Duodenal mucosa (tissue), 2 donors: ENCODE results near the gene KIF3B.
"Not testable (repeated sequence)": the region's sequence is repeated elsewhere in the genome, so short reads cannot be mapped to it uniquely, and the experiment has no call there.

Experiments
- H3K27ac ChIP-seq: one replicate; pipeline ENCODE4 v1.7.0; 2013; ENCODE audit warnings: low read depth, low read length
- H3K27me3 ChIP-seq, 2 donors: one replicate each; pipeline ENCODE4 v1.7.0; 2013; ENCODE audit warnings: low read length in 2 of 2, control low read depth in 1 of 2; ENCODE audit not compliant: insufficient read depth in 2 of 2, control insufficient read depth in 1 of 2
- H3K36me3 ChIP-seq, 2 donors: one replicate each; pipeline ENCODE4 v1.7.0; 2013; ENCODE audit warnings: low read length in 2 of 2, control low read depth in 1 of 2; ENCODE audit not compliant: insufficient read depth in 2 of 2, control insufficient read depth in 1 of 2
- H3K4me1 ChIP-seq, 2 donors: one replicate each; pipeline ENCODE4 v1.7.0; 2013; ENCODE audit warnings: low read length in 2 of 2, control low read depth in 1 of 2; ENCODE audit not compliant: insufficient read depth in 2 of 2, control insufficient read depth in 1 of 2
- H3K4me3 ChIP-seq, 2 donors: one replicate each; pipeline ENCODE4 v1.7.0; 2013; ENCODE audit warnings: low read length in 2 of 2, low read depth in 1 of 2
- H3K9ac ChIP-seq, 2 donors: one replicate each; pipeline ENCODE4 v1.7.0; 2013; ENCODE audit warnings: low read length in 2 of 2, low read depth in 1 of 2
- H3K9me3 ChIP-seq, 2 donors: one replicate each; pipeline ENCODE4 v1.7.0; 2013; ENCODE audit warnings: low read length in 2 of 2, control low read depth in 1 of 2; ENCODE audit not compliant: control insufficient read depth in 1 of 2

The KIF3B gene

DNA sequence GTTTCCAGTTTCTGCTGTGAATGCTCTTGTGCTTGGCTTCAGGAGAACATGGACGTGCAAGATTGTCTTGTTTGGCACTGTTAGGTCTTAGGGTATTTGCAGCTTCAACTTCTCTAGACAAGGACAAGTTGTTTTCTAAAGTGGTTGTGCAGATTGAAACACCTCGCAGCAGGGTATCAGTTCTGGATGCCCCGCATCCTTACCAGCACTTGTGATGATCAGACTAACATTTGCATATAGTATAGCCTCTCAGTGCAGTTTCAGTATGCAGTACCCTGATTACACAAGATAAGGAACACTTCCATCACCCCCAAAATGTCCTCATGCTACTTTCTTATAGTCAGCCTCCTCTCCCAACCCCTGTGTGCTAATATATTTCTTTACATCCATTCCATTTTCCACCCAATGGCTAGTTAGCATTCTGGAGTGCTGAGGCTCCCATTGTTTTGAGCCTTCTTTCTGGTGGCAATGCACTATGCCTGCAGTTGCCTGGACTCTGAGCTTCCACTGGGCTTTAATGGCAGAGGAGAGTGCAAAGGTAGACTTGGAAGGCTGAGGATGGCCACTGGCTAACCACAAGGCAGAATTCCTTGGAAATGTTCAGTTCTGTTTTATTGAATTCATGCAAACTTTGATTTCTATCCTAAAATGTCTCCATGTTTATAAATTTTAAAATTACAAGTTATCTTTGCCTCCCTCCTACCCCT lies 35.4 kb downstream of the KIF3B start:
- no peak overlapping the region for H3K27ac ChIP-seq
- no peak overlapping the region for H3K4me3 ChIP-seq
- no peak overlapping the region for H3K9ac ChIP-seq
- H3K4me1 ChIP-seq = peaks cover 0 to 3% of the 10 kb centered on the region in 2 donors
- no peaks in the 10 kb centered on the region for H3K9me3 ChIP-seq
- H3K36me3 ChIP-seq = peaks cover 22 to 39% of the 10 kb centered on the region in 2 donors
- H3K27me3 ChIP-seq = no peaks in the 10 kb centered on the region

DNA sequence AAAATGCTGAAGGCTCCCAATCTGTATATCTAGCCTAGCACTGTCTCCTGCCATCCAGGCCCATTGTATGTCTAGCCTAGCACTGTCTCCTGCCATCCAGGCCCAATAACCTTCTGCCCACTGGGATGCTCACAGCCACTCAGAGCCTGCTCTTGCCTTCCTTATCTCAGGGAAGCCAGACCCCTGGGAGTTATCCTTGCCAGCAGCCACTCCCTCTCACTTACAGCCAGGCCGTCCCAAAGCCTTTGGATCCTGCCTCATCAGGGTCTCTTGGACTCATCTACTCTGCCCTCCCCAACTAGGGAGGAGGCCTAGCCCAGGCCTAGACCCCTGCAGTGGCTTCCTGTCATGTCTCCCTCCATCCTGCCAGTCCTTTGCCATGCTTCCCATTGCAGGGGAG lies 37.3 kb downstream of the KIF3B start:
- peaks cover 0 to 3% of the 10 kb centered on the region in 2 donors for H3K4me1 ChIP-seq
- no peaks in the 10 kb centered on the region for H3K27me3 ChIP-seq
- H3K27ac ChIP-seq = no peak overlapping the region
- H3K9ac ChIP-seq = no peak overlapping the region
- peaks cover 20 to 45% of the 10 kb centered on the region in 2 donors for H3K36me3 ChIP-seq
- H3K9me3 ChIP-seq = no peaks in the 10 kb centered on the region
- H3K4me3 ChIP-seq = no peak overlapping the region

DNA sequence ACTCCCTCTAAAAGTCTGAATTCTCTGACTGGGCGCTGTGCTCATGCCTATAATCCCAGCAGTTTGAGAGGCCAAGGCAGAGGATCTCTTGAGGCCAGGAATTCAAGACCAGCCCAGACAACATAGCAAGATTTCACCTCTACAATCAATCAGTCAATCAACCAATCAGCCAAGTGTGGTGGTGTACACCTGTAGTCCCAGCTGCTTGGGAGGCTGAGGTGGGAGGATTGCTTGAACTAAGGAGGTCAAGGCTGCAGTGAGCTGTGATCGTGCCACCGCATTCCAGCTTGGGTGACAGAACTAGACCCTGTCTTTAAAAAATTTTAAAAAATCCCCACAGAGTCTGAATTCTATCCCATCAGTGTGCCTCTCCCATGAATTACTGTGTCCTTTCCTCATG lies 37.9 kb downstream of the KIF3B start:
- no peak overlapping the region for H3K27ac ChIP-seq
- peaks cover 14 to 39% of the 10 kb centered on the region in 2 donors for H3K36me3 ChIP-seq
- no peaks in the 10 kb centered on the region for H3K27me3 ChIP-seq
- H3K4me1 ChIP-seq = peaks cover 0 to 3% of the 10 kb centered on the region in 2 donors
- no peak overlapping the region for H3K4me3 ChIP-seq
- no peak overlapping the region for H3K9ac ChIP-seq
- no peaks in the 10 kb centered on the region for H3K9me3 ChIP-seq

DNA sequence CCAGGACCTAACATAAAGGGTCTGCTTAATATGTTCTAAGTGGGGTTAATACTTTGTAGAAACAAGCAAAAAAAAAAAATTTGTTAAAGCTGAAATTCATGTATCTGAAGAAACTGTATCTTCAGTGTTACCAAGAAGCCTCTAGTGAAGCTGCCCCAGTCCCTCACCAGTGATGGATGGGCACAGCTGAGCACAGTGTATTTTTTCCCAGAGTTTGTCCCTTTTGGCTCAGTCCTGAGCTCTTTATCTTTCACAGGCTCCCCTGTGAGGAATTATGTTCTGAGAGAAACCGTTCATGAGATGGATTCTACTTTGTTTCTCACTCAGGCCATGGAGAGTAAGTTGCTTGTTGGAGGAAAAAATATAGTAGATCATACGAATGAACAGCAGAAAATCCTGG lies 38.4 kb downstream of the KIF3B start:
- peaks cover 10 to 34% of the 10 kb centered on the region in 2 donors for H3K36me3 ChIP-seq

DNA sequence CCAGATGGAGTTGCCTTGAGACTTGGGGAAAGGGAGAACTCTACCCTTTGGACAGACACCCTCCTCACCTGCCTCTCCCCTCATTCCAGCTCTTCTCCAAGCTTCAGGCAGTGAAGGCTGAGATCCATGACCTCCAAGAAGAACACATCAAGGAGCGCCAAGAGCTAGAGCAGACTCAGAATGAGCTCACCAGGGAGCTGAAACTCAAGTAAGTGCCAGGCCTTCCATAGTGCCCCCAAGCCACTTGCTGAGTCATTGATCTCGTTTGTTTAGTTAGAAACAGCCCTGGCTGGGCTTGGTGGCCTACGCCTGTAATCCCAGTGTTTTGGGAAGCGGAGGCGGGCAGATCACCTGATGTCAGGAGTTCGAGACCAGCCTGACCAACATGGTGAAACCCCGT lies 39.2 kb downstream of the KIF3B start:
- Histone ChIP-seq H3K4me1 (peaks cover 0 to 3% of the 10 kb centered on the region in 2 donors), H3K36me3 (peaks cover 10 to 32% of the 10 kb centered on the region in 2 donors), H3K27ac (no peak overlapping the region)

More for the DNA sequence above, 38.4 kb downstream of the KIF3B start:
- Histone ChIP-seq H3K9ac (no peak overlapping the region), H3K4me1 (peaks cover 0 to 3% of the 10 kb centered on the region in 2 donors), H3K27ac (no peak overlapping the region), H3K27me3 (no peaks in the 10 kb centered on the region), H3K9me3 (no peaks in the 10 kb centered on the region), H3K4me3 (no peak overlapping the region)

DNA sequence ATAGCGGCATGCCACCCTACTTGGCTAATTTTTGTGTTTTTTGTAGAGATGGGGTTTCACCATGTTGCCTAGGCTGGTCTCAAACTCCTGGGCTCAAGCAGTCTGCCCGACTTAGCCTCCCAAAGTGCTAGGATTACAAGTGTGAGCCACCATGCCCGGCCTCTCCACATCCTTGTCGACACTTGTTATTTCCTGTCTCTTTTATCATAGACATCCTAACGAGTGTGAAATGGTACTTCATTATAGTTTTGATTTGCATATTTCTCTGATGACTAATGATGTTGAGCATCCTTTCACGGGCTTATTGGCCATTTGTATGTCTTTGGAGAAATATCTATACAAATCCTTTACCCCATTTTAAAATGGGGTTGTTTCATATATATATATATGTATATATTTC lies 41.6 kb downstream of the KIF3B start:
- H3K9me3 ChIP-seq = no peaks in the 10 kb centered on the region
- H3K4me1 ChIP-seq = no peaks in the 10 kb centered on the region
- no peak overlapping the region for H3K27ac ChIP-seq
- H3K36me3 ChIP-seq = peaks cover 10 to 32% of the 10 kb centered on the region in 2 donors
- H3K27me3 ChIP-seq = no peaks in the 10 kb centered on the region
- H3K9ac ChIP-seq = no peak overlapping the region
- H3K4me3 ChIP-seq = no peak overlapping the region

More for the DNA sequence above, 39.2 kb downstream of the KIF3B start:
- no peaks in the 10 kb centered on the region for H3K27me3 ChIP-seq
- no peaks in the 10 kb centered on the region for H3K9me3 ChIP-seq
- H3K4me3 ChIP-seq = no peak overlapping the region
- no peak overlapping the region for H3K9ac ChIP-seq

DNA sequence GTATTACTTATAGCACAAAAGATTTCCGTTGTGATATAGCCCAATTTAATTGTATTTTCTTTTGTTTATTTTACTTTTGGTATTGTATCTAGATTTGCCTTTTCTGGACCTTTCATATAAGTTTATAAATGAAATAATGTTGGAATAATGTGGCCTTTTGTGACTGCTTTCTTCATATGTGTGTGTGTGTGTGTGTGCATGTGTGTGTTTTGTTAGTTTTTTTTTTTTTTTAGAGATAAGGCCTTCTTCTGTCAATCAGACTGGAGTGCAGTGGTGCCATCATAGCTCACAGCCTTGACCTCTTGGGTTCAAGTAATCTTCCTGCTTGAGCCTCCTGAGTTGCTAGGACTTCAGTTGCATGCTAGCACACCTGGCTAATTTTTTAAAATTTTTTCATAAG lies 42.9 kb downstream of the KIF3B start:
- no peak overlapping the region for H3K4me3 ChIP-seq
- no peaks in the 10 kb centered on the region for H3K27me3 ChIP-seq
- peaks cover 10 to 27% of the 10 kb centered on the region in 2 donors for H3K36me3 ChIP-seq
- no peaks in the 10 kb centered on the region for H3K9me3 ChIP-seq
- no peaks in the 10 kb centered on the region for H3K4me1 ChIP-seq
- H3K9ac ChIP-seq = no peak overlapping the region
- no peak overlapping the region for H3K27ac ChIP-seq

DNA sequence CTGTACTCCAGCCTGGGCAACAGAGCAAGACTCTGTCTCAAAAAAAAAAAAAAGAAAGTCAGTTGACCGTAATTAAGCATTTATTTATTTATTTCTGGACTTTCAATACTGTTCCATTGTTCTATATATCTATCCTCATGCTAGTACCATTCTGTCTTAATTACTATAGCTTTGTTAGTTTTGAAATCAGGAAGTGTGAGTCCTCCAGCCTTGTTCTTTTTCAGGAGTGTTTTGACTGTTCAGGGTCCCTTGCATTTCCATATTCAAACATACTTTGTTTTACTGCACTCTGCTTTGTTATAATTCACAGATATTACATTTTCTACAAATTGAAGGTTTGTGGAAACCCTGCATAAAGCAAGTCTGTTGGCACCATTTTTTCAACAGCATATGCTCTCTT lies 43.9 kb downstream of the KIF3B start:
- no peaks in the 10 kb centered on the region for H3K9me3 ChIP-seq
- H3K4me1 ChIP-seq = peaks cover 0 to 8% of the 10 kb centered on the region in 2 donors
- no peak overlapping the region for H3K27ac ChIP-seq
- H3K9ac ChIP-seq = no peak overlapping the region
- peaks cover 0 to 23% of the 10 kb centered on the region in 2 donors for H3K36me3 ChIP-seq
- no peak overlapping the region for H3K4me3 ChIP-seq
- H3K27me3 ChIP-seq = no peaks in the 10 kb centered on the region

DNA sequence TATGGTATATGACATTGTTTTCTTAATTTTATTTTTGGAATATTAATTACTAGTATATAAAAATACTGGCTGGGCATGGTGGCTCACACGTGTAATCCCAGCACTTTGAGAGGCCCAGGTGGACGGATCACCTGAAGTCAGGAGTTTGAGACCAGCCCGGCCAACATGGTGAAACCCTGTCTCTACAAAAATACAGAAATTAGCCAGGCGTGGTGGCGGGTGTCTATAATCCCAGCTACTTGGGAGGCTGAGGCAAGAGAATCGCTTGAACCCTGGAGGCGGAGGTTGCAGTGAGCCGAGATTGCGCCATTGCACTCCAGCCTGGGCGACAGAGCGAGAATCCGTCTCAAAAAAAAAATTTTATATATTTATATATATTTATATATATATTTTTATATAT lies 44.8 kb downstream of the KIF3B start:
- not testable (repeated sequence) for H3K4me1 ChIP-seq, H3K27me3 ChIP-seq, H3K4me3 ChIP-seq, H3K27ac ChIP-seq, H3K9ac ChIP-seq, H3K9me3 ChIP-seq
- H3K36me3 ChIP-seq = peaks cover 5 to 21% of the 10 kb centered on the region in 2 donors

DNA sequence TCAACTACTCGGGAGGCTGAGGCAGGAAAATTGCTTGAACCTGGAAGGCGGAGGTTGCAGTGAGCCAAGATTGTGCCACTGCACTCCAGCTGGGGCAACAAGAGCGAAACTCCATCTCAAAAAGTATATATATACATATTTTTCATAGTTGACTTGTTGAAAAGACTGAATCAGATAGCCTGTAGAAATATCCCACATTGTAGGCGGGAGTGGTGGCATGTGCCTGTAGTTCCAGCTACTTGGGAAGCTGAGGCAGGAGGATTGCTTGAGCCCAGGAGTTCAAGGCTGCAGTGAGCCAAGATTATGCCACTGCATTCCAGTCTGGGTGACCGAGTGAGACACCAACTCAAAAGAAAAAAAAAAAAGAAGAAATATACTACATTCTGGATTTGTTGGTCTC lies 46.3 kb downstream of the KIF3B start:
- not testable (repeated sequence) for H3K27ac ChIP-seq, H3K4me1 ChIP-seq, H3K4me3 ChIP-seq, H3K27me3 ChIP-seq, H3K9ac ChIP-seq, H3K9me3 ChIP-seq
- H3K36me3 ChIP-seq = peaks cover 7 to 16% of the 10 kb centered on the region in 2 donors
